IMR-90 (cell line): ENCODE results near the gene FLVCR1. TPM values are rescaled to one million over a fixed set of nuclear protein-coding genes. Genes with fewer than 3 reads are reported as not detected.

Source experiments
- ATAC-seq: fragments of 200-7000 bp; cut with Tn5 transposase; 2 replicates; pipeline ENCODE4 v1.9.1; 2020; ENCODE audit warnings: low read depth, mild to moderate bottlenecking, moderate library complexity
- BruUV-seq: library from RNA; stranded (reverse); fragments of 400-500 nt; replicated peaks from 2 replicates; lab custom pipeline; 2021; lab: Mats Ljungman, UMichigan
- CTCF ChIA-PET: fragments of 300-600 bp; formaldehyde crosslinking; extraction: SDS; loops from one replicate; lab custom pipeline; 2021; ENCODE audit warnings: antibody characterized with exemption; lab: Yijun Ruan, JAX
- POLR2A ChIA-PET: fragments of 300-600 bp; sonication (Branson Sonifier 250); formaldehyde crosslinking; loops from one replicate; lab custom pipeline; 2022; ENCODE audit warnings: antibody characterized with exemption; ENCODE audit not compliant: unreplicated experiment; lab: Charles Lee
- DNase-seq: peaks from one replicate; pipeline ENCODE4 v3.0.0; 2013
- H2AFZ ChIP-seq: replicated peaks from 2 replicates; pipeline ENCODE3; 2013; ENCODE audit warnings: low read length, mild to moderate bottlenecking; ENCODE audit not compliant: poor library complexity
- H2AK5ac ChIP-seq: 2 replicates; pipeline ENCODE4 v1.6.1; 2013; ENCODE audit warnings: low read depth, low read length, inconsistent platforms
- H2AK9ac ChIP-seq: replicated peaks from 2 replicates; pipeline ENCODE3; 2013; ENCODE audit warnings: mild to moderate bottlenecking, low read depth, low read length, moderate library complexity; ENCODE audit not compliant: poor library complexity
- H2BK120ac ChIP-seq: 2 replicates; pipeline ENCODE4 v1.6.1; 2013; ENCODE audit warnings: low read depth, low read length, inconsistent platforms
- H2BK15ac ChIP-seq: 3 replicates; pipeline ENCODE4 v1.6.1; 2013; ENCODE audit warnings: low read depth, low read length, inconsistent platforms
- H2BK20ac ChIP-seq: 2 replicates; pipeline ENCODE4 v1.6.1; 2013; ENCODE audit warnings: low read depth, mild to moderate bottlenecking, inconsistent platforms, low read length, moderate library complexity
- H2BK5ac ChIP-seq: 2 replicates; pipeline ENCODE4 v1.6.1; 2013; ENCODE audit warnings: mild to moderate bottlenecking, low read depth, low read length, inconsistent platforms; ENCODE audit not compliant: poor library complexity, severe bottlenecking
- H3K14ac ChIP-seq: replicated peaks from 2 replicates; pipeline ENCODE4 v1.6.1; 2013; ENCODE audit warnings: low read depth, low read length, inconsistent platforms
- H3K18ac ChIP-seq: 2 replicates; pipeline ENCODE4 v1.6.1; 2013; ENCODE audit warnings: low read depth, low read length, control low read depth
- H3K23ac ChIP-seq: 2 replicates; pipeline ENCODE4 v1.6.1; 2013; ENCODE audit warnings: low read depth, low read length, inconsistent platforms
- H3K27ac ChIP-seq: 2 replicates; pipeline ENCODE4 v1.5.1; 2013; ENCODE audit warnings: mild to moderate bottlenecking, control low read depth, low read length; ENCODE audit not compliant: insufficient read depth
- H3K27me3 ChIP-seq: 2 replicates; pipeline ENCODE4 v1.6.1; 2013; ENCODE audit warnings: low read length; ENCODE audit not compliant: control insufficient read depth, insufficient read depth
- H3K36me3 ChIP-seq: 2 replicates; pipeline ENCODE4 v1.6.1; 2013; ENCODE audit warnings: low read length, mixed read lengths; ENCODE audit not compliant: control insufficient read depth, insufficient read depth
- H3K4ac ChIP-seq: 2 replicates; pipeline ENCODE4 v1.6.1; 2013; ENCODE audit warnings: low read depth, low read length, inconsistent platforms
- H3K4me1 ChIP-seq: 2 replicates; pipeline ENCODE4 v1.6.1; 2013; ENCODE audit warnings: low read length, mixed read lengths; ENCODE audit not compliant: control insufficient read depth, insufficient read depth
- H3K4me2 ChIP-seq: 2 replicates; pipeline ENCODE4 v1.6.1; 2013; ENCODE audit warnings: low read depth, mild to moderate bottlenecking, control low read depth, low read length, moderate library complexity
- H3K4me3 ChIP-seq: 2 replicates; pipeline ENCODE4 v1.5.1; 2013; ENCODE audit warnings: low read depth, mild to moderate bottlenecking, control low read depth, low read length, moderate library complexity; ENCODE audit not compliant: insufficient read depth
- H3K56ac ChIP-seq: 2 replicates; pipeline ENCODE4 v1.6.1; 2013; ENCODE audit warnings: low read length, inconsistent platforms; ENCODE audit not compliant: insufficient read depth; ENCODE audit errors: extremely low read depth
- H3K79me1 ChIP-seq, 2 experiments: 2 replicates each; pipeline ENCODE4 v1.6.1; 2013; ENCODE audit warnings: low read length in 2 of 2, inconsistent platforms in 1 of 2, low read depth in 1 of 2
- H3K9ac ChIP-seq: 2 replicates; pipeline ENCODE4 v1.6.1; 2013; ENCODE audit warnings: low read depth, low read length, control low read depth
- H3K9me1 ChIP-seq: 2 replicates; pipeline ENCODE4 v1.6.1; 2013; ENCODE audit warnings: low read length, inconsistent platforms; ENCODE audit not compliant: insufficient read depth
- H3K9me3 ChIP-seq: 2 replicates; pipeline ENCODE4 v1.6.1; 2013; ENCODE audit warnings: low read length; ENCODE audit not compliant: control insufficient read depth, insufficient read depth
- H4K20me1 ChIP-seq: 2 replicates; pipeline ENCODE4 v1.6.1; 2013; ENCODE audit warnings: low read length, inconsistent platforms; ENCODE audit not compliant: insufficient read depth
- H4K5ac ChIP-seq: 2 replicates; pipeline ENCODE4 v1.6.1; 2013; ENCODE audit warnings: mild to moderate bottlenecking, low read depth, low read length, control low read depth
- H4K8ac ChIP-seq, 2 experiments: 2 replicates each; pipeline ENCODE4 v1.6.1; 2013; ENCODE audit warnings: low read depth in 2 of 2, low read length in 2 of 2, control low read depth in 1 of 2, inconsistent platforms in 1 of 2
- H4K91ac ChIP-seq: 2 replicates; pipeline ENCODE4 v1.6.1; 2013; ENCODE audit warnings: low read depth, low read length, inconsistent platforms; ENCODE audit not compliant: insufficient read depth
- BHLHE40 ChIP-seq: fragments of 150-350 bp; IDR thresholded peaks from 2 replicates; pipeline ENCODE4 v1.6.1; 2016; ENCODE audit warnings: mild to moderate bottlenecking, low read depth, low read length
- CEBPB ChIP-seq: IDR thresholded peaks from 2 replicates; pipeline ENCODE4 v1.6.1; 2012; ENCODE audit warnings: low read depth, low read length, improper control_type of control experiment
- CHD1 ChIP-seq: IDR thresholded peaks from 2 replicates; pipeline ENCODE4 v1.6.1; 2012; ENCODE audit warnings: low read depth, low read length, improper control_type of control experiment
- FOS ChIP-seq: fragments of 150-350 bp; IDR thresholded peaks from 2 replicates; pipeline ENCODE4 v1.6.1; 2016; ENCODE audit warnings: low read depth, low read length
- MAFK ChIP-seq: IDR thresholded peaks from 2 replicates; pipeline ENCODE4 v1.6.1; 2012; ENCODE audit warnings: low read depth, low read length, improper control_type of control experiment
- MAZ ChIP-seq: IDR thresholded peaks from 2 replicates; pipeline ENCODE4 v1.6.1; 2012; ENCODE audit warnings: low read depth, mild to moderate bottlenecking, low read length, improper control_type of control experiment, moderate library complexity, borderline replicate concordance
- MXI1 ChIP-seq: IDR thresholded peaks from 2 replicates; pipeline ENCODE4 v1.6.1; 2012; ENCODE audit warnings: low read depth, mild to moderate bottlenecking, low read length, moderate library complexity, borderline replicate concordance
- NFE2L2 ChIP-seq: fragments of 150-350 bp; IDR thresholded peaks from 2 replicates; pipeline ENCODE4 v1.6.1; 2016; ENCODE audit warnings: low read depth, mild to moderate bottlenecking, low read length
- POLR2A ChIP-seq: IDR thresholded peaks from 2 replicates; pipeline ENCODE4 v1.6.1; 2012; ENCODE audit warnings: mild to moderate bottlenecking, low read depth, low read length
- RAD21 ChIP-seq: IDR thresholded peaks from 2 replicates; pipeline ENCODE4 v1.6.1; 2012; ENCODE audit warnings: low read length, improper control_type of control experiment
- RCOR1 ChIP-seq: IDR thresholded peaks from 2 replicates; pipeline ENCODE4 v1.6.1; 2012; ENCODE audit warnings: mild to moderate bottlenecking, low read length, improper control_type of control experiment; ENCODE audit not compliant: insufficient replicate concordance
- RFX5 ChIP-seq: IDR thresholded peaks from 2 replicates; pipeline ENCODE4 v1.8.0; 2012; ENCODE audit warnings: low read depth, mild to moderate bottlenecking, low read length, moderate library complexity
- SMC3 ChIP-seq: fragments of 150-350 bp; IDR thresholded peaks from 2 replicates; pipeline ENCODE4 v1.6.1; 2016; ENCODE audit warnings: low read depth, mild to moderate bottlenecking, antibody characterized with exemption, low read length, moderate library complexity
- WGBS, 2 experiments: methylation state at CpG; one replicate each; pipeline versions ENCODE4 v1.1.5 to v1.1.7; 2013; ENCODE audit warnings: missing lambda C conversion rate in 2 of 2; ENCODE audit not compliant: insufficient read length in 1 of 2; ENCODE audit errors: extremely low coverage in 2 of 2; 5-methylcytosine and 5-hydroxymethylcytosine counted together
- dilution Hi-C: fragments of 300-500 bp; cut with HindIII; formaldehyde crosslinking; loops from one replicate; pipeline ENCODE4 v1.14.3; 2018; ENCODE audit warnings: low sequenced_read_pairs; ENCODE audit not compliant: unreplicated experiment
- in situ Hi-C: fragments of 300-500 bp; cut with MboI; formaldehyde crosslinking; loops from 3 replicates; pipeline ENCODE4 v1.14.3; 2019; ENCODE audit warnings: low sequenced_read_pairs, inconsistent platforms, mixed read lengths
- intact Hi-C: fragments of 100-400 bp; cut with micrococcal nuclease; formaldehyde crosslinking; loops from 2 replicates; pipeline ENCODE4 v1.10.0; 2022
- polyA plus RNA-seq, 3 experiments: library from polyadenylated mRNA; depleted of rRNA; stranded (reverse); fragments of >200 nt; gene quantifications; 2 replicates each; pipeline ENCODE4 v1.2.3, GENCODE V29; 2012; ENCODE audit warnings: low replicate concordance in 1 of 3
- total RNA-seq: library from RNA; depleted of rRNA; stranded (reverse); fragments of >200 nt; gene quantifications from 2 replicates; pipeline ENCODE4 v1.2.3, GENCODE V29; 2012
- TF ChIP-seq, protein P1 (sequence below): conservative IDR thresholded peaks from 2 replicates; pipeline ENCODE4 v1.5.1; 2012; ENCODE audit warnings: mild to moderate bottlenecking, low read depth, low read length, improper control_type of control experiment
- TF ChIP-seq, protein P2 (sequence below): fragments of 150-350 bp; IDR thresholded peaks from 2 replicates; pipeline ENCODE4 v1.6.1; 2016; ENCODE audit warnings: low read depth, mild to moderate bottlenecking, low read length, moderate library complexity, borderline replicate concordance
- TF ChIP-seq, protein P3 (sequence below): fragments of 150-350 bp; IDR thresholded peaks from 2 replicates; pipeline ENCODE4 v1.6.1; 2017; ENCODE audit warnings: mild to moderate bottlenecking, antibody characterized with exemption, low read length, low read depth

Gene FLVCR1
- total and polyA plus RNA-seq, 2 of the 4 experiments (the other 2 are of a cell fraction) = 2.4 to 3.9 TPM

DNA sequence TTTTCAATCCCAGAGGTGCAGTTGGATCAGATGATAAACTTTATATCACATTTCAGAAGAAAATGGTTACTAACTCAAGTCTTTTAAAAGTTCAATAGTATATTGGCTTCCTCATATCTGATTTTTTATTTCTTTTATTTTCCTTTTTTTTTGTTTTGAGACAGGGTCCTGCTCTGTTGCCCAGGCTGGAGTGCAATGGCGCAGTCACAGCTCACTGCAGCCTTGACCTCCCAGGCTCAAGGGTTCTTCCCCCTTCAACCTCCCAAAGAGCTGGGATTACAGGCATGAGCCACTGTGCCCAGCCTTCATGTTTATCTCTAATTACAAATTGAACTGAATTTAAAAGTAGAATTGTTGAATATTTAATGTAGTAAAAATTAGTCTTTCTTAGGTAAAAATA lies 13.9 kb downstream of the FLVCR1 start:
- DNase-seq (no peak), ATAC-seq (no peak)
- no TSS peak for BruUV-seq
- Histone ChIP-seq H3K18ac (no peak overlapping the region), H3K23ac (no peak overlapping the region), H3K9me1 (no peaks in the 10 kb centered on the region), H2AFZ (no peak overlapping the region), H3K27me3 (no peaks in the 10 kb centered on the region), H4K5ac (no peak overlapping the region), H4K20me1 (no peaks in the 10 kb centered on the region), H3K9ac (no peak overlapping the region), H2BK120ac (no peak overlapping the region), H3K27ac (no peak overlapping the region), H3K9me3 (no peaks in the 10 kb centered on the region), H4K8ac (no peak overlapping the region), H2AK9ac (no peak overlapping the region), H3K36me3 (peaks cover 15% of the 10 kb centered on the region), H3K14ac (no peak overlapping the region), H3K4me1 (no peaks in the 10 kb centered on the region), H4K91ac (no peak overlapping the region), H3K4ac (no peak overlapping the region), H2BK20ac (no peak overlapping the region), H3K4me3 (no peak overlapping the region), H3K79me1 (no peaks in the 10 kb centered on the region), H2BK15ac (no peak overlapping the region), H2BK5ac (no peak overlapping the region), H3K56ac (no peak overlapping the region), H2AK5ac (no peak overlapping the region), H3K4me2 (no peak overlapping the region)
- no CpG with 5 or more reads among the region's 1 CpG for WGBS, 2 experiments
- intact Hi-C loops = no loop called here
- ChIA-PET CTCF (interaction anchor here (0.7 kb wide), 1 partner anchor 24 kb away, joined by 4 read pairs; the partner anchor contains the start of gene SPATA45), POLR2A (no interaction called here)
- dilution Hi-C loops = no loop called here
- TF ChIP-seq SMC3 (no peak), MAFK (no peak), RCOR1 (no peak), MAZ (no peak), RAD21 (no peak), FOS (no peak), RFX5 (no peak), BHLHE40 (no peak), CHD1 (no peak), NFE2L2 (no peak), CEBPB (no peak), POLR2A (no peak), MXI1 (no peak)
- TF ChIP-seq, protein P1, sequence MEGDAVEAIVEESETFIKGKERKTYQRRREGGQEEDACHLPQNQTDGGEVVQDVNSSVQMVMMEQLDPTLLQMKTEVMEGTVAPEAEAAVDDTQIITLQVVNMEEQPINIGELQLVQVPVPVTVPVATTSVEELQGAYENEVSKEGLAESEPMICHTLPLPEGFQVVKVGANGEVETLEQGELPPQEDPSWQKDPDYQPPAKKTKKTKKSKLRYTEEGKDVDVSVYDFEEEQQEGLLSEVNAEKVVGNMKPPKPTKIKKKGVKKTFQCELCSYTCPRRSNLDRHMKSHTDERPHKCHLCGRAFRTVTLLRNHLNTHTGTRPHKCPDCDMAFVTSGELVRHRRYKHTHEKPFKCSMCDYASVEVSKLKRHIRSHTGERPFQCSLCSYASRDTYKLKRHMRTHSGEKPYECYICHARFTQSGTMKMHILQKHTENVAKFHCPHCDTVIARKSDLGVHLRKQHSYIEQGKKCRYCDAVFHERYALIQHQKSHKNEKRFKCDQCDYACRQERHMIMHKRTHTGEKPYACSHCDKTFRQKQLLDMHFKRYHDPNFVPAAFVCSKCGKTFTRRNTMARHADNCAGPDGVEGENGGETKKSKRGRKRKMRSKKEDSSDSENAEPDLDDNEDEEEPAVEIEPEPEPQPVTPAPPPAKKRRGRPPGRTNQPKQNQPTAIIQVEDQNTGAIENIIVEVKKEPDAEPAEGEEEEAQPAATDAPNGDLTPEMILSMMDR = no peak
- TF ChIP-seq, protein P2, sequence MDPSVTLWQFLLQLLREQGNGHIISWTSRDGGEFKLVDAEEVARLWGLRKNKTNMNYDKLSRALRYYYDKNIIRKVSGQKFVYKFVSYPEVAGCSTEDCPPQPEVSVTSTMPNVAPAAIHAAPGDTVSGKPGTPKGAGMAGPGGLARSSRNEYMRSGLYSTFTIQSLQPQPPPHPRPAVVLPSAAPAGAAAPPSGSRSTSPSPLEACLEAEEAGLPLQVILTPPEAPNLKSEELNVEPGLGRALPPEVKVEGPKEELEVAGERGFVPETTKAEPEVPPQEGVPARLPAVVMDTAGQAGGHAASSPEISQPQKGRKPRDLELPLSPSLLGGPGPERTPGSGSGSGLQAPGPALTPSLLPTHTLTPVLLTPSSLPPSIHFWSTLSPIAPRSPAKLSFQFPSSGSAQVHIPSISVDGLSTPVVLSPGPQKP = no peak
- TF ChIP-seq, protein P3, sequence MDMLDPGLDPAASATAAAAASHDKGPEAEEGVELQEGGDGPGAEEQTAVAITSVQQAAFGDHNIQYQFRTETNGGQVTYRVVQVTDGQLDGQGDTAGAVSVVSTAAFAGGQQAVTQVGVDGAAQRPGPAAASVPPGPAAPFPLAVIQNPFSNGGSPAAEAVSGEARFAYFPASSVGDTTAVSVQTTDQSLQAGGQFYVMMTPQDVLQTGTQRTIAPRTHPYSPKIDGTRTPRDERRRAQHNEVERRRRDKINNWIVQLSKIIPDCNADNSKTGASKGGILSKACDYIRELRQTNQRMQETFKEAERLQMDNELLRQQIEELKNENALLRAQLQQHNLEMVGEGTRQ = no peak
- in situ Hi-C loops = no loop called here
